ENCODE measurements around the gene YAF2.

- TF ChIP-seq CTCF (conservative IDR thresholded peaks at IDR 0.05; ENCODE audit: low read depth in 2 of 2) (no peak), ETS1 (IDR thresholded peaks at IDR 0.05) (no peak), EZH2phosphoT487 (IDR thresholded peaks at IDR 0.05; ENCODE audit: unreplicated experiment) (no peak), POLR2AphosphoS5 (IDR thresholded peaks at IDR 0.05; ENCODE audit: low read depth) (no peak)
These were observed 29.5 kb downstream of the YAF2 start for GRCh38 chr12:42208574-42208973.
